Mammary epithelial cell (primary cell): Measurements from ENCODE around the gene PRSS16.

Source experiments
- CTCF ChIP-seq, 2 donors: IDR thresholded peaks in 1 of 2; conservative IDR thresholded peaks in 1 of 2; 2 replicates each; pipeline ENCODE4 v1.5.1; 2011 to 2012; ENCODE audit warnings: inconsistent platforms in 2 of 2, low read length in 2 of 2, mild to moderate bottlenecking in 2 of 2, control low read depth in 1 of 2, low read depth in 1 of 2; ENCODE audit not compliant: insufficient read depth in 1 of 2; ENCODE audit errors: extremely low read depth in 1 of 2
- EZH2 ChIP-seq: IDR thresholded peaks from 2 replicates; pipeline ENCODE4 v1.6.1; 2012; ENCODE audit warnings: low read length, inconsistent platforms, borderline replicate concordance

- TF ChIP-seq CTCF (conservative IDR thresholded peaks at IDR 0.05 in 1 of 2, IDR thresholded peaks at IDR 0.05 in 1 of 2; ENCODE audit: extremely low read depth in 1 of 2, insufficient read depth in 1 of 2, low read depth in 1 of 2, low read length in 2 of 2), result no peak
- no peak for TF ChIP-seq EZH2
Observed at GRCh38 chr6:27224729-27225128, 22.8 kb upstream of the PRSS16 start.
